Activated naive CD8-positive, alpha-beta T cell treated with anti-CD3 and anti-CD28 coated beads, Interleukin-2, amount 50 U/mL, for 24 hours (primary cell): Measurements from ENCODE around the gene C19orf12.
"Not testable (repeated sequence)": the region's sequence is repeated elsewhere in the genome, so short reads cannot be mapped to it uniquely, and the experiment has no call there.

Experiments used
- ATAC-seq: fragments of 150-1000 bp; cut with Tn5 transposase; one replicate; pipeline ENCODE4 v1.10.0; 2021
- DNase-seq: peaks from one replicate; pipeline ENCODE4 v3.0.0; 2021
- H3K27ac Mint-ChIP-seq: one replicate; pipeline ENCODE4 v1.8.0; 2021; ENCODE audit warnings: mild to moderate bottlenecking, mixed read lengths
- H3K27me3 Mint-ChIP-seq: one replicate; pipeline ENCODE4 v1.8.0; 2021; ENCODE audit warnings: mixed read lengths
- H3K36me3 Mint-ChIP-seq: one replicate; pipeline ENCODE4 v1.8.0; 2021; ENCODE audit warnings: low read depth, mixed read lengths
- H3K4me1 Mint-ChIP-seq: one replicate; pipeline ENCODE4 v1.8.0; 2021; ENCODE audit warnings: mixed read lengths
- H3K4me3 Mint-ChIP-seq: one replicate; pipeline ENCODE4 v1.8.0; 2021; ENCODE audit warnings: mild to moderate bottlenecking, moderate library complexity, mixed read lengths
- H3K9me3 Mint-ChIP-seq: one replicate; pipeline ENCODE4 v1.8.0; 2021; ENCODE audit warnings: mixed read lengths

Gene C19orf12

DNA sequence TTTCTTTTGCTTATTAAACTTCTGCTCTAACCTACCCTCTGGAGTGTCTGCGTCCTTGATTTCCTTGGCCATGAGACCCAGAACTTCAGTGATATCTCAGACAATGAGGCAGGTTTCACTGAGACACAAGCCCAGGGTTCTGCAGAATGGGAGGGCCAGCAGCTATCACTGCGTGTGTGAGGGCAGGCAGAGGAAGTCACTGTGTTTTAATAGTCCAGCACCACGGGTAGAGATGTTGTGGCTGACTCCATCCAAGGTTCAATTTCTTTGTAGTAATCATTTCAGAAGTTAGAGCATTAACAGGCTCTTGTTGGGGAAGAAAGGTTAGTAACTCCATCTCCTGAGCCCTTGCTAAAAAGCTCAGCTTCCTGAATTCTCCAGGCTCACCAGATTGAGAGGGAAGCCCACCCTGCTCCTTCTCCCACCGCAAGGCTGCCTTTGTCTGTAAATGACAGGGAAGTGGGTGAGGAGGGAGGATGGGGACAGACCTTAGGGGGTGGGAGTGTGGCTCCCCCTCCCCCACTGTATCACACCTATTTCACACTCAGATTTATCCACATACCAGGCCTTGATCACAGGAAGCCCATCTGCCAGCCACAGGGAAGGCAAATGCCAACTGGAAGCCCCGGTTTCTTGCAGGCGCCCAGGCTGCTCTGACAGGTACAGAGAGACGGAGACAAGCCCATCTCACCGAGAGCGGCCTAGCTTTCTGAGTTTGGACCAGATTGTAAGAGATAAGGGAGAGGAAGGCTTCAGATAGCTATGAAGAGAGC, 2.1 kb downstream of the C19orf12 start:
- H3K27ac Mint-ChIP-seq = peak overlapping the region; percentile 92
- peak overlapping the region; percentile 84 for H3K4me3 Mint-ChIP-seq
- no peaks in the 10 kb centered on the region for H3K9me3 Mint-ChIP-seq
- peak; percentile 24 for DNase-seq
- peaks cover 76% of the 10 kb centered on the region for H3K4me1 Mint-ChIP-seq
- peaks cover 19% of the 10 kb centered on the region for H3K36me3 Mint-ChIP-seq
- no peaks in the 10 kb centered on the region for H3K27me3 Mint-ChIP-seq
- ATAC-seq = no peak

- Mint-ChIP-seq H3K36me3 (peaks cover 30% of the 10 kb centered on the region), H3K4me3 (peak overlapping the region; percentile 84), H3K9me3 (no peaks in the 10 kb centered on the region), H3K27ac (peak overlapping the region; percentile 92), H3K27me3 (no peaks in the 10 kb centered on the region), H3K4me1 (peaks cover 88% of the 10 kb centered on the region)
- no peak for ATAC-seq
- DNase-seq = no peak
These were observed 3.4 kb downstream of the C19orf12 start for GRCh38 chr19:29711584-29712132.

DNA sequence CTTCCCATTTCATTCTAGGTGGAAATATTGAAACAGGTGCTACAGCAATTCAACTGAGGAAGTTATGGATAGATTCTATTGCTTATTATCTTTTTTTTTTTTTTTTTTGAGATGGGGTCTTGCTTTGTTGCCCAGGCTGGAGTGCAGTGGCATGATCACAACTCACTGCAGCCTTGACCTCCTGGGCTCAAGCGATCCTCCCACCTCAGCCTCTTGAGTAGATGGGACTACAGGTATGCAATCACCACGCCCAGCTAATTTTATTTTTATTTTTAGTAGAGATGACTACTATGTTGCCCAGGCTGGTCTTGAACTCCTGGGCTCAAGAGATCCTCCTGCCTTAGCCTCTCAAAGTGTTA, 5.6 kb downstream of the C19orf12 start:
- Mint-ChIP-seq H3K27ac (peak overlapping the region; percentile 69), H3K36me3 (peaks cover 45% of the 10 kb centered on the region), H3K4me1 (peaks cover 97% of the 10 kb centered on the region)
- not testable (repeated sequence) for DNase-seq, H3K4me3 Mint-ChIP-seq, H3K9me3 Mint-ChIP-seq, ATAC-seq, H3K27me3 Mint-ChIP-seq

- Mint-ChIP-seq H3K27me3 (no peaks in the 10 kb centered on the region), H3K9me3 (no peaks in the 10 kb centered on the region), H3K4me1 (peaks cover 97% of the 10 kb centered on the region), H3K27ac (peak overlapping the region; percentile 69), H3K4me3 (no peak overlapping the region), H3K36me3 (peaks cover 41% of the 10 kb centered on the region)
- no peak for ATAC-seq
- no peak for DNase-seq
These were observed 6.3 kb downstream of the C19orf12 start for GRCh38 chr19:29708554-29709439.

DNA sequence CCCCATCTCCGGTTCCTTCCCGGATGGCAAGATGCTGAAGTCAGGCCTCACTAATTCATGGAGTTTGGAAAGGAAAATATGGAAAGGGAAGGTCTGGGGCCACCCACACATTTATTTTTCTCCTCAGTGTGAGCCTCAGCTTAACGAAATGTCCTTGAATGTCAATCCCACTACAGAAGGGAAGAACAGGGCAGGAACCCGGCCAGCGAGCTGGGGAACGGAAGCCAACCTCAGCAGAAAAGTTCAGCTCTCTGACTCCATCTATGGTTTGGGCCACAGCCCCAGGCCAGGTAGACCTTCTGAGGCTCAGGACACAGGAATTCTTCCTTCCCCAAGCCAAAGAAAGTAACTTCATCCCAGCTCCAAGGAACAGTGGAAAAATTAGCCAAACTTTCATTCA, 8.4 kb downstream of the C19orf12 start:
- H3K4me3 Mint-ChIP-seq = no peak overlapping the region
- H3K36me3 Mint-ChIP-seq = peaks cover 34% of the 10 kb centered on the region
- peak overlapping the region; percentile 93 for H3K27ac Mint-ChIP-seq

DNA sequence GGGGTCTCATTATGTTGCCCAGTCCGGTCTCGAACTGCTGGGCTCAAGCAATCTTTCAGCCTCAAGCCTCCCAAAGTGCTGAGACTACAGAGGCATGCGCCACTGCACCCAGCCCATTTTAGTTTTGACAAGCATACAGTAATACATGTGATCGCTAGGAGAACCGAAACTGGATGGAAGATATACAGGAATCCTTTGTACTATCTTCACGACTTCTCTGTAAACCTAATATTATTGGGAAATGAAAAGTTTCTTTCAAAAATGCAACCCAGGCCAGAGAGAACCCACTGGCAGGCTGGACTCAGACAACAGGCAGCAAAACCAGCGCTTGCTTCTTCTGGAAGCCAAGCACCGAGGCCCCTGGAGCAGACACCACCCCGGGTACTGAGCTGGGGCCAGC, 9.4 kb downstream of the C19orf12 start:
- Mint-ChIP-seq H3K27me3 (no peaks in the 10 kb centered on the region), H3K36me3 (peaks cover 36% of the 10 kb centered on the region), H3K4me1 (peaks cover 69% of the 10 kb centered on the region), H3K27ac (peak overlapping the region; percentile 93), H3K4me3 (no peak overlapping the region), H3K9me3 (no peaks in the 10 kb centered on the region)
- no peak for ATAC-seq
- no peak for DNase-seq

More for the DNA sequence above, 8.4 kb downstream of the C19orf12 start:
- no peak for DNase-seq
- no peaks in the 10 kb centered on the region for H3K27me3 Mint-ChIP-seq
- H3K9me3 Mint-ChIP-seq = no peaks in the 10 kb centered on the region
- ATAC-seq = no peak
- peaks cover 78% of the 10 kb centered on the region for H3K4me1 Mint-ChIP-seq

DNA sequence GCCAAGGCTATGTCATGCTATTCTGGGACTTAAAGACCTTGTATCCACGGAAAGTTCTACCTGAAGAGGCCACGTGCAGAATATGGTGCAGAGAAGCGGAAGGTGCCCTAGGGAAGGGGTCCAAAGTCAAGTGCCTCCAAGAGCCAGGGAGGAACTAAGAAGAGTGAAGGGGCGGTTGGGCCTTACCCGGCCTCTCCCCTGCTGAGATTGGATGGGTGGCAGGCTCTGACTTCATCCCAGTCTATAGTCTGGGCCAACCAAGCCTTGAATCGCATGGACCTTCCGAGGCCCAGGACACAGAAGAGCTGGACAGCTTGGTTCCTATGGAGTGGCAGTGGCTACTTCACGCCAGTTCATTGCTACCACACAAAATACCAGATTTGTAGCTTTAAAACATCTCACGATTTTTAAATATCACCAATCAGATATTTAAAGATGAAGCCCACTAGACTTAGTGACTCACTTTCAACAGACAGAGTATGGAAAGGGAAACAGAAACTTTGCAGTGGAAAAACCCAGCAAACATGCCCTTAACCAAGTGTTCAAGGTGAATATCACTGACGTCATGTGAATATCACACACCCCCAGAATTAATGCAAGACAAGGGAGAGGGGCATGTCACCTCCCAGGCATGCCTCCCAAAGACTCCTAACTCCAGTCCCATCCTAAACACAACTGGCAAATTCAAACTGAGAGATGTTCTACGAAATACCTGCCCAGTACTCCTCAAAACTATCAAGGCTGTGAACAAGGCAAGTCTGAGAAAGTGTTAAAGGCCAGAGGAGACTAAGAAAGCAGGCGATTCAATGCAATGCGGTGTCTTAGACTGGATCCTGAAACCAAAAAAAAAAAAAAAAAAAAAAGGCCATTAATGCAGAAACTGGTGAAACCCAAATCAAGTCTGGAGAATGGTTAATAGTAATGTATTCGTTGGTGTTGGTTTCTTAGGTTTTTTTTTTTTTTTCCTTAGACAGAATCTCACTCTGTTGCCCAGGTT, 10.2 kb downstream of the C19orf12 start:
- ATAC-seq (peak; percentile 84), DNase-seq (no peak)
- no peaks in the 10 kb centered on the region for H3K9me3 Mint-ChIP-seq

DNA sequence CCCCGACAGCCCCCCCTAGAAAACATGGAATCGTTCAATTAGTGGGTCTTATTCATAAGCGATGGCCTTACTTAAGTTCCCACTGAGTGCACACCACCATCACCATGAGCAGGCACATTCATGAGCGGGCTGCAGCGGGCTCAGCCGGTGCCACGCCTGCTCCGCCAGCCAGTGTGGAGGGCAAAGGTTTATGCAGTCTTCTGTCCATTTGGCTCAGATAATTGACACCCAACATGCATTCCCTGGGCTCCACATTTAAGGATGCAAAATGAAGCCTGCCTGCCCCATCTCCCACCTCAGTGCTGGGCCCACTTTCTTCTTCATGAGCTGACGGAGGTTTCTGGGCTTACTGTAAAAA, 12.1 kb downstream of the C19orf12 start:
- Mint-ChIP-seq H3K4me3 (no peak overlapping the region), H3K27me3 (no peaks in the 10 kb centered on the region), H3K4me1 (peaks cover 44% of the 10 kb centered on the region), H3K36me3 (peaks cover 32% of the 10 kb centered on the region), H3K9me3 (no peaks in the 10 kb centered on the region), H3K27ac (peak overlapping the region; percentile 60)
- no peak for ATAC-seq
- no peak for DNase-seq

More for the DNA sequence above, 10.2 kb downstream of the C19orf12 start:
- H3K27ac Mint-ChIP-seq = peak overlapping the region; percentile 93
- peak overlapping the region; percentile 37 for H3K4me3 Mint-ChIP-seq
- H3K27me3 Mint-ChIP-seq = no peaks in the 10 kb centered on the region
- H3K36me3 Mint-ChIP-seq = peaks cover 35% of the 10 kb centered on the region
- peaks cover 60% of the 10 kb centered on the region for H3K4me1 Mint-ChIP-seq

GRCh38 chr19:29702161-29702962, 12.7 kb downstream of the C19orf12 start:
- Mint-ChIP-seq H3K36me3 (peaks cover 27% of the 10 kb centered on the region), H3K9me3 (no peaks in the 10 kb centered on the region), H3K27ac (no peak overlapping the region), H3K4me3 (no peak overlapping the region), H3K4me1 (peaks cover 38% of the 10 kb centered on the region), H3K27me3 (no peaks in the 10 kb centered on the region)
- ATAC-seq = no peak
- no peak for DNase-seq

GRCh38 chr19:29700498-29700897, 14.6 kb downstream of the C19orf12 start:
- no peak overlapping the region for H3K4me3 Mint-ChIP-seq
- H3K4me1 Mint-ChIP-seq = peaks cover 20% of the 10 kb centered on the region
- H3K9me3 Mint-ChIP-seq = no peaks in the 10 kb centered on the region
- no peaks in the 10 kb centered on the region for H3K27me3 Mint-ChIP-seq
- H3K27ac Mint-ChIP-seq = no peak overlapping the region
- peaks cover 9% of the 10 kb centered on the region for H3K36me3 Mint-ChIP-seq
- DNase-seq (no peak), ATAC-seq (no peak)

GRCh38 chr19:29699861-29700260, 15.2 kb downstream of the C19orf12 start:
- H3K36me3 Mint-ChIP-seq = peaks cover 6% of the 10 kb centered on the region
- no peak overlapping the region for H3K27ac Mint-ChIP-seq
- no peak overlapping the region for H3K4me3 Mint-ChIP-seq
- H3K27me3 Mint-ChIP-seq = no peaks in the 10 kb centered on the region
- no peak for ATAC-seq
- no peaks in the 10 kb centered on the region for H3K9me3 Mint-ChIP-seq
- H3K4me1 Mint-ChIP-seq = peaks cover 14% of the 10 kb centered on the region
- DNase-seq = no peak

GRCh38 chr19:29697523-29698261, 17.4 kb downstream of the C19orf12 start:
- peaks cover 6% of the 10 kb centered on the region for H3K36me3 Mint-ChIP-seq

DNA sequence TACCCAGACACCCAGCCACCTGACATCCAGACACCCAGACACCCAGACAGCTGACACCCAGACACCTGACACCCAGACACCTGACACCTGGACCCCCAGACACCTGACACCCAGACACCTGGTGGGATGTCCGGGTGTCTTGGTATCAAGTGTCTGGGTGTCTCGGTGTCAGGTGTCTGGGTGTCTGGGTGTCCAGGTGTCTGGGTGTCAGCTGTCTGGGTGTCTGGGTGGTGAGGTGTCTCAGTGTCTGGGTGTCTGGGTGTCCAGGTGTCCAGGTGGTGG, 18.6 kb downstream of the C19orf12 start:
- DNase-seq (no peak), ATAC-seq (no peak)
- Mint-ChIP-seq H3K27ac (no peak overlapping the region), H3K27me3 (no peaks in the 10 kb centered on the region), H3K36me3 (peaks cover 3% of the 10 kb centered on the region), H3K4me3 (no peak overlapping the region), H3K9me3 (no peaks in the 10 kb centered on the region), H3K4me1 (peaks cover 6% of the 10 kb centered on the region)

More at GRCh38 chr19:29697523-29698261, 17.4 kb downstream of the C19orf12 start:
- H3K27ac Mint-ChIP-seq = no peak overlapping the region
- peaks cover 6% of the 10 kb centered on the region for H3K4me1 Mint-ChIP-seq
- no peaks in the 10 kb centered on the region for H3K9me3 Mint-ChIP-seq
- DNase-seq = no peak
- H3K27me3 Mint-ChIP-seq = no peaks in the 10 kb centered on the region
- H3K4me3 Mint-ChIP-seq = no peak overlapping the region
- no peak for ATAC-seq
